Measurements from ENCODE around the gene ZNF655.

DNA sequence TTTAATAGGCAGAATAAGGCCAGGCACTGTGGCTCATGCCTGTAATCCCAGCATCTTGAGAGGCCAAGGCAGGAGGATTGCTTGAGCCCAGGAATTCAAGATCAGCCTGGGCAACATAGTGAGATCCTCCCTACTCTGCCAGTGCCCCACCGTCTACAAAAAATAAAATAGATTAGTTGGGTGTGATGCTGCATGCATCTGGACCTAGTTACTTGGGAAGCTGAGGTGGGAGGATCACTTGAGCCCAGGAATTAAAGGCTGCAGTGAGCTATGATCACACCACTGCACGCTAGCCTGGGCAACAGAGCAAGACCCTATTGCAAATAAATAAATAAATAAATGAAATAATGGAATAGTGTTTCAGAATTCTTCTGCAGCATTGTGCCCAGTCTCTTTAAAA, 22.8 kb upstream of the ZNF655 start:
- TF ChIP-seq POLR2A (IDR thresholded peaks at IDR 0.05) = no peak
- TF ChIP-seq, protein P1, sequence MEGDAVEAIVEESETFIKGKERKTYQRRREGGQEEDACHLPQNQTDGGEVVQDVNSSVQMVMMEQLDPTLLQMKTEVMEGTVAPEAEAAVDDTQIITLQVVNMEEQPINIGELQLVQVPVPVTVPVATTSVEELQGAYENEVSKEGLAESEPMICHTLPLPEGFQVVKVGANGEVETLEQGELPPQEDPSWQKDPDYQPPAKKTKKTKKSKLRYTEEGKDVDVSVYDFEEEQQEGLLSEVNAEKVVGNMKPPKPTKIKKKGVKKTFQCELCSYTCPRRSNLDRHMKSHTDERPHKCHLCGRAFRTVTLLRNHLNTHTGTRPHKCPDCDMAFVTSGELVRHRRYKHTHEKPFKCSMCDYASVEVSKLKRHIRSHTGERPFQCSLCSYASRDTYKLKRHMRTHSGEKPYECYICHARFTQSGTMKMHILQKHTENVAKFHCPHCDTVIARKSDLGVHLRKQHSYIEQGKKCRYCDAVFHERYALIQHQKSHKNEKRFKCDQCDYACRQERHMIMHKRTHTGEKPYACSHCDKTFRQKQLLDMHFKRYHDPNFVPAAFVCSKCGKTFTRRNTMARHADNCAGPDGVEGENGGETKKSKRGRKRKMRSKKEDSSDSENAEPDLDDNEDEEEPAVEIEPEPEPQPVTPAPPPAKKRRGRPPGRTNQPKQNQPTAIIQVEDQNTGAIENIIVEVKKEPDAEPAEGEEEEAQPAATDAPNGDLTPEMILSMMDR (IDR thresholded peaks at IDR 0.05) = no peak

Measured in heart left ventricle (tissue), 13 donors.